ENCODE measurements around the gene STX5. TPM values are rescaled to one million over a fixed set of nuclear protein-coding genes. Genes with fewer than 3 reads are reported as not detected.

Gene STX5
- total RNA-seq, 1 donor from 2014 or later = 40.9 TPM

DNA sequence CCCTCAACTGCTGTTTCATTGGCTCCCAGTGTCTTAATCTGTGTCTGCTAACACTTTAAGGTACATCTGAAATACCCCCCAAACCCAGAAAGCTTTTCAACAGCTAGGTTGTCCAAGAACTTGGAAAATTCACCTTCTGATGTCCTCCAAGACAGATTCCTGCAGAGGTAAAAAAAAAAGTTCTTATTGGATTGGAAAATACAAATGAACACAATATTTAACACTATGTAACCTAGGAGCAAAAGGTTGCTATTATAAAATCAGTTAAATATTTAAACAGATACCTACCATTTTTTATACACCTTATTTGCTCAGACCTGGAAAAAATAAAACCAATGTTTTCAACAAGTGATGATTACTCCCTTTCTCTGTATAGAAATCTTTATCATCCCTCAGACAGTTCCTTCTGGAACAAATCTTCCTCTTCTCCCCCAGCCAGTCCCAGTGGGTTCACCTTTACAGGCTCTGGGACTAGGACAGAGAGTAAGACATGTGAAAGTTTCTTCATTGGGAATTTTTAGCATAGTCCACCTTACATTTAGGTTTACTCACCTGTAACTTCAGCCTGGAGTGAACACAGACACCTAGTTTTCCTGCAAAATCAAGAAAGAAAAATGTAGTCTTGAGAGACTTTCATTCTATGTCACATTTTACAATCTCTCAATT, 20.8 kb upstream of the STX5 start:
- DNase-seq = no peak
- peaks cover 36% of the 10 kb centered on the region for H3K36me3 ChIP-seq
- intact Hi-C loops (cut with DNase I) = loop anchor here (10.0 kb wide), 1 partner anchor 58 kb away; the partner anchor contains the start of gene TMEM223
- TF ChIP-seq, protein P1, sequence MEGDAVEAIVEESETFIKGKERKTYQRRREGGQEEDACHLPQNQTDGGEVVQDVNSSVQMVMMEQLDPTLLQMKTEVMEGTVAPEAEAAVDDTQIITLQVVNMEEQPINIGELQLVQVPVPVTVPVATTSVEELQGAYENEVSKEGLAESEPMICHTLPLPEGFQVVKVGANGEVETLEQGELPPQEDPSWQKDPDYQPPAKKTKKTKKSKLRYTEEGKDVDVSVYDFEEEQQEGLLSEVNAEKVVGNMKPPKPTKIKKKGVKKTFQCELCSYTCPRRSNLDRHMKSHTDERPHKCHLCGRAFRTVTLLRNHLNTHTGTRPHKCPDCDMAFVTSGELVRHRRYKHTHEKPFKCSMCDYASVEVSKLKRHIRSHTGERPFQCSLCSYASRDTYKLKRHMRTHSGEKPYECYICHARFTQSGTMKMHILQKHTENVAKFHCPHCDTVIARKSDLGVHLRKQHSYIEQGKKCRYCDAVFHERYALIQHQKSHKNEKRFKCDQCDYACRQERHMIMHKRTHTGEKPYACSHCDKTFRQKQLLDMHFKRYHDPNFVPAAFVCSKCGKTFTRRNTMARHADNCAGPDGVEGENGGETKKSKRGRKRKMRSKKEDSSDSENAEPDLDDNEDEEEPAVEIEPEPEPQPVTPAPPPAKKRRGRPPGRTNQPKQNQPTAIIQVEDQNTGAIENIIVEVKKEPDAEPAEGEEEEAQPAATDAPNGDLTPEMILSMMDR (IDR thresholded peaks at IDR 0.05) = no peak
- H3K9me3 ChIP-seq = no peaks in the 10 kb centered on the region
- no peak overlapping the region for H3K27ac ChIP-seq
- H3K4me3 ChIP-seq = no peak overlapping the region
- no peaks in the 10 kb centered on the region for H3K27me3 ChIP-seq
- peaks cover 27% of the 10 kb centered on the region for H3K4me1 ChIP-seq
- no peak for ATAC-seq

DNA sequence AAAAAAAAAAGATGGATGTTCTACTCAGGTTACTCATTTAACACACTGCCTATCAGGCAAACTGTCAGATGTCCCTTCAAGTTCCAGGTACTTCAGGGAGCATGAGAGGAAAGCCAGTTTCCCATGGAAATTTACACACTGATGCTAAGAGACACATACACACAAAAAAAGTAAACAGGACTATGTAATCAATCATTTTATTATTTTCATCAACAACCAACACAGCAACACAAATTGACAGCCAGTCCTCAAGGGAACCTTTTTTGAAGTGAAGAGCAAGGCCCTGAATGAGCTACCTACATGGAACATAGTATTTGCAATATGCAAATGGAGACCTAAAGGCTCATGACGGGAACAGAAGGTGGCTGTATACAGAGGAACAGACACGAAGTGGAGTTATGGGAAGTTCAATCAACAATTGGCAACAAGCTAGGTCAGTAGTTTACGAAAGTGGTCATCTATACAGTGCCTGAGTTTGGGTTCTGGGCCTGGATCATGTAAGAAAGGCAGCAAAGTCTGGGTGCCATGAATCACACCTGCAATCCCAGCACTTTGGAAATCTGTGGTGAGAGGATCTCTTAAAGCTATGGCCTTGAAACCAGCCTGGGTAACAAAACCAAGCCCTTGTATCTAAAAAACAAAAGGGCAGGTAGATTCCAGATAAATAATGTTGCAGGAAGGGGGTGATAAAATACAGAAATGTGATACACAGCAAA, 20.1 kb upstream of the STX5 start:
- H3K9me3 ChIP-seq = no peaks in the 10 kb centered on the region
- DNase-seq = no peak
- intact Hi-C loops (cut with DNase I) = loop anchor here (10.0 kb wide), 1 partner anchor 57 kb away; the partner anchor contains the start of gene TMEM223
- no peak for ATAC-seq
- no peaks in the 10 kb centered on the region for H3K27me3 ChIP-seq
- H3K36me3 ChIP-seq = peaks cover 36% of the 10 kb centered on the region
- peaks cover 27% of the 10 kb centered on the region for H3K4me1 ChIP-seq
- TF ChIP-seq, protein P1 (IDR thresholded peaks at IDR 0.05) = no peak
- H3K27ac ChIP-seq = no peak overlapping the region
- no peak overlapping the region for H3K4me3 ChIP-seq

DNA sequence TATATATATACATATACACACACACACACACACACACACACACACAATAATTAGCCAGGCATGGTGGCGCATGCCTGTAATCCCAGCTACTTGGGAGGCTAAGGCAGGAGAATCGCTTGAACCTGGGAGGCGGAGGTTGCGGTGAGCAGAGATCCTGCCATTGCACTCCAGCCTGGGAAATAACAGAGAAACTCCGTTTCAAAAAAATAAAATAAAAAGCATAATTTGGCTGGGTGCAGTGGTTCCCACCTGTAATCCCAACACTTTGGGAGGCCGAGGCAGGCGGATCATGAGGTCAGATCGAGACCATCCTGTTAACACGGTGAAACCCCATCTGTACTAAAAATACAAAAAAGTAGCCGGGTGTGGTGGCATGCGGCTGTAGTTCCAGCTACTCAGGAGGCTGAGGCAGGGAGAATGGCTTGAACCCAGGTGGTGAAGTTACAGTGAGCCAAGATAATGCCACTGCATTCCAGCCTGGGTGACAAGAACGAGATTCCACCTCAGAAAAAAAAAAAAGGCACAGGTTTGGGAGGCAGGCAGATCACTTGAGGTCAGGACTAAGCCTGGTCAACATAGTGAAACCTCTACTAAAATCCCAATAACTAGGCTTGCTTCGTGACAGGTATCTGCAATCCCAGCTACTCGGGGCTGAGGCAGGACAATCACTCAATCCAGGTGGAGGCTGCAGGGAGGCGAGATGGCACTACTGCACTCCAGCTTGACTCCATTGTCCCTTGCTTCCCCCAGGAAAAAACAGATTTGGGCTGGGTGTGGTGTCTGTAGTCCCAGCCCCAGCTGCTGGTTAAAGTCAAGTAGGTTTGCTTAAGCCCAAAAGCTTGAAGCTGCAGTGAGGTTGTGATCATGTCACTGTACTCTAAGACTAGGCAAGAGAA, 19.3 kb upstream of the STX5 start:
- TF ChIP-seq, protein P1 (IDR thresholded peaks at IDR 0.05) = no peak
- H3K9me3 ChIP-seq = no peaks in the 10 kb centered on the region
- H3K4me3 ChIP-seq = no peak overlapping the region
- H3K27ac ChIP-seq = no peak overlapping the region
- no peaks in the 10 kb centered on the region for H3K27me3 ChIP-seq
- H3K4me1 ChIP-seq = peaks cover 20% of the 10 kb centered on the region
- ATAC-seq (no peak), DNase-seq (no peak)
- intact Hi-C loops (cut with DNase I) = loop anchor here (10.0 kb wide), 1 partner anchor 56 kb away; the partner anchor contains the start of gene TMEM223
- peaks cover 36% of the 10 kb centered on the region for H3K36me3 ChIP-seq

DNA sequence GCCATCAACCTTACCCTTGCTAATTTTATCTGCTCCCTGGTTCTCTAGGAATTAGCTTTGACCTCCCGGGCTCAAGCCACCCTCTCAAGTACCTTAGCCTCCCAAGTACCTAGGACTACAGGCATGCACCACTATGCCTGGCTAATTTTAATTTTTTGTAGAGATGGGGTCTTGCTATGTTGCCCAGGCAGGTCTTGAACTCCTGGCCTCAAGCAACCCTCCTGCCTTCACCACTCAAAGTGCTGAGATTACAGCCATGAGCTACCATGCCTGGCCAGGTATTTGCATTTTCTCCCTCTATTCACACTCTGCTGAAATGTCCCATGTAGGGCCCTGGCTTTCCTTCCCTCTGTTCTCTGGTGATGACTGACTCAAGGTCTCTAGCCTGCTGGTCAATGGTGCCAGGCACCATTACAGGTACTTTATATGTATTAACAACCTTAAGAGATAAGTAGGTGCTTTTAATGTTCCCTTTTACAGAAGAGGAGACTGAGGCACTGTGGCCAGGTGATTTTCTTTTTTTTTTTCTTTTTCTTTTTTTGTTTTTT, 16.0 kb upstream of the STX5 start:
- intact Hi-C loops (cut with DNase I) = no loop called here
- Histone ChIP-seq H3K4me1 (peaks cover under 1% of the 10 kb centered on the region), H3K36me3 (peaks cover 16% of the 10 kb centered on the region), H3K4me3 (no peak overlapping the region), H3K27me3 (no peaks in the 10 kb centered on the region), H3K27ac (no peak overlapping the region), H3K9me3 (no peaks in the 10 kb centered on the region)
- TF ChIP-seq, protein P1 (IDR thresholded peaks at IDR 0.05) = no peak
- DNase-seq (no peak), ATAC-seq (no peak)

DNA sequence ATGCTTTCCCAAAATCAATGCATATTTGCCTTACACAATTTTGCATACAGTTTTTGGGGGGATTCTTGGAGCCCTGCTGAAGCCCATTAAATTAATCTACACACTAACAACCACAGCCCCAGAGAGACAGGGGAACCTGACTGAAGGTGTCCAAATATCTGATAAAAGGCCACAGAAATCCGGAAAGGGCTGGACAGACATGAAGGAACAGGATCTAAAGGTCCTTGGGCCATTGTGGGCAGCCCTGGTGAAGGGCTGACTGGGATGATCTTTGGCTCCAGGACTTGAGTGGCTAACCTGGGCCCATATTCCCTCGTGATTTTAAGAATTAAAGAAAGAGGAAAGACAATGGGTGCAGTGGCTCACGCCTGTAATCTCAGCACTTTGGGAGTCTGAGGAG, 14.3 kb upstream of the STX5 start:
- ATAC-seq (no peak), DNase-seq (no peak)
- TF ChIP-seq, protein P1 (IDR thresholded peaks at IDR 0.05) = no peak
- Histone ChIP-seq H3K4me3 (no peak overlapping the region), H3K9me3 (no peaks in the 10 kb centered on the region), H3K36me3 (no peaks in the 10 kb centered on the region), H3K4me1 (peaks cover 9% of the 10 kb centered on the region), H3K27ac (no peak overlapping the region), H3K27me3 (no peaks in the 10 kb centered on the region)
- intact Hi-C loops (cut with DNase I) = no loop called here
